Measurements from ENCODE around the gene GLB1L3. TPM values are rescaled to one million over a fixed set of nuclear protein-coding genes. Genes with fewer than 3 reads are reported as not detected.

The GLB1L3 gene
- total RNA-seq, 1 donor from 2014 or later, result not detected

DNA sequence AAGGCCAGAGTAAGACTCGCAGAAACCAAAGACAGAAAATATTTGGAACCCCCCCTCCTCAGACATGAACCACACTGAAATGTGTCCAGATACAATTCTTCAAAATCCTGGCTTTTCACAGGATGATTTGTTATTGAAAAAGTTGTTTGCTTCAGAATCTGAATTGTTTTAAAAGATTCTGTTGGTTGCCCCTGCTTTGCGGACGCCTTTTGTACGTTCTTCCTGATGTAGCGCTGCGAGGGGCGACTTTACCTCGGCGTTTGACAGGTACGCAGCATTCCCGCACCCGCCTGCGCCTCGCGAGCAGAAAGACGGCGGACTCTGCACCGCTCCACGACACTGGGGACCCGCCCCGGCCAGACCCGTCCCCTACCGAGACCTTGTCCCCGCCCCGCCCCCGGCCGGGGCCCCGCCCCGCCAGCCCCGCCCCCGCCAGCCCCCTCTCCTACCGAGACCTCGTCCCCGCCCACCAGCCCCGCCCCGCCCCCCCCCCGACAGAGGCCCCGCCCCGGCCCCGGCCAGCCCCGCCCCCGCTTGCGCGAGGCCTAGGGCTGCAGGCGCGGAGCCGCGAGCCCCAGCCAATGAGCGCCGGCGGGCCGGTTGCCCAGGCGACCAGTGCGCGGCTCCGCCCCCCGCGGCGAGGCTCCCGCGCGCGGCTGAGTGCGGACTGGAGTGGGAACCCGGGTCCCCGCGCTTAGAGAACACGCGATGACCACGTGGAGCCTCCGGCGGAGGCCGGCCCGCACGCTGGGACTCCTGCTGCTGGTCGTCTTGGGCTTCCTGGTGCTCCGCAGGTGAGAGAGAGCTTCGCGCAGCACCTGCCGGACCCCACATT, 55.4 kb downstream of the GLB1L3 start, which contains the start of gene GLB1L2:
Gene GLB1L2, plus strand, starts transcription at position 635 of the 835 bp plus-strand sequence. Its CDS starts 74 bp downstream, at position 709.
- Histone ChIP-seq H3K4me1 (peaks cover 8% of the 10 kb centered on the region), H3K9ac (no peak within 1 kb of the TSS), H3K9me3 (ENCODE audit: low read depth) (no peaks in the 10 kb centered on the region), H3K79me2 (ENCODE audit: low read depth) (no peaks in the 10 kb centered on the region), H3K27me3 (peaks cover 75% of the 10 kb centered on the region), H2AFZ (replicated peaks) (peak within 1 kb of the TSS; percentile 85), H3K36me3 (no peaks in the 10 kb centered on the region), H4K20me1 (ENCODE audit: low read depth) (peaks cover 14% of the 10 kb centered on the region), H3K27ac (no peak within 1 kb of the TSS), H3K4me3 (peak within 1 kb of the TSS; percentile 66), H3K4me2 (peak within 1 kb of the TSS; percentile 94), H3F3A (ENCODE audit: low read depth) (peaks cover 16% of the 10 kb centered on the region)
- Mint-ChIP-seq H3K4me1 (peaks cover 22% of the 10 kb centered on the region), H3K4me3 (peak within 1 kb of the TSS; percentile 87), H3K27me3 (ENCODE audit: insufficient read depth, low read depth) (peaks cover 22% of the 10 kb centered on the region), H3K9me3 (peaks cover 6% of the 10 kb centered on the region), H3K27ac (no peak within 1 kb of the TSS), H3K36me3 (peaks cover 7% of the 10 kb centered on the region)
- TF ChIP-seq EZH2phosphoT487 (IDR thresholded peaks at IDR 0.05) (peak; percentile 57), EZH2 (IDR thresholded peaks at IDR 0.05) (peak; percentile 41), CTCF (IDR thresholded peaks at IDR 0.05) (no peak)
- DNase-seq (ENCODE audit: low spot score), result peak; percentile 91

- Mint-ChIP-seq H3K36me3 (peaks cover 10% of the 10 kb centered on the region), H3K27me3 (ENCODE audit: insufficient read depth, low read depth) (peaks cover 22% of the 10 kb centered on the region), H3K9me3 (peaks cover 6% of the 10 kb centered on the region), H3K4me3 (peak overlapping the region; percentile 85), H3K4me1 (peaks cover 22% of the 10 kb centered on the region), H3K27ac (no peak overlapping the region)
- peak overlapping the region; percentile 66 for H3K4me3 ChIP-seq
- peaks cover 75% of the 10 kb centered on the region for H3K27me3 ChIP-seq
- peaks cover 8% of the 10 kb centered on the region for H3K4me1 ChIP-seq
- H3K79me2 ChIP-seq (ENCODE audit: low read depth), result no peaks in the 10 kb centered on the region
- peak overlapping the region; percentile 94 for H3K4me2 ChIP-seq
- no peaks in the 10 kb centered on the region for H3K36me3 ChIP-seq
- H2AFZ ChIP-seq (replicated peaks), result peak overlapping the region; percentile 85
- TF ChIP-seq EZH2phosphoT487 (IDR thresholded peaks at IDR 0.05), result no peak
- TF ChIP-seq EZH2 (IDR thresholded peaks at IDR 0.05), result no peak
- peak; percentile 28 for TF ChIP-seq CTCF (IDR thresholded peaks at IDR 0.05)
- H3F3A ChIP-seq (ENCODE audit: low read depth), result peaks cover 16% of the 10 kb centered on the region
- H4K20me1 ChIP-seq (ENCODE audit: low read depth), result peaks cover 14% of the 10 kb centered on the region
- DNase-seq (ENCODE audit: low spot score), result peak; percentile 75
- no peaks in the 10 kb centered on the region for H3K9me3 ChIP-seq (ENCODE audit: low read depth)
- no peak overlapping the region for H3K27ac ChIP-seq
- no peak overlapping the region for H3K9ac ChIP-seq
Observed at GRCh38 chr11:134332189-134332631, 56.0 kb downstream of the GLB1L3 start.

GRCh38 chr11:134332782-134333181, 56.6 kb downstream of the GLB1L3 start:
- Mint-ChIP-seq H3K27ac (no peak overlapping the region), H3K4me1 (peaks cover 22% of the 10 kb centered on the region), H3K27me3 (ENCODE audit: insufficient read depth, low read depth) (peaks cover 22% of the 10 kb centered on the region), H3K36me3 (peaks cover 10% of the 10 kb centered on the region), H3K4me3 (peak overlapping the region; percentile 85), H3K9me3 (peaks cover 6% of the 10 kb centered on the region)
- no peak for DNase-seq (ENCODE audit: low spot score)
- no peaks in the 10 kb centered on the region for H3K36me3 ChIP-seq
- H3K4me2 ChIP-seq, result peak overlapping the region; percentile 94
- no peak overlapping the region for H3K9ac ChIP-seq
- no peaks in the 10 kb centered on the region for H3K9me3 ChIP-seq (ENCODE audit: low read depth)
- peaks cover 16% of the 10 kb centered on the region for H3F3A ChIP-seq (ENCODE audit: low read depth)
- H3K4me3 ChIP-seq, result peak overlapping the region; percentile 66
- H3K79me2 ChIP-seq (ENCODE audit: low read depth), result no peaks in the 10 kb centered on the region
- no peak for TF ChIP-seq CTCF (IDR thresholded peaks at IDR 0.05)
- TF ChIP-seq EZH2phosphoT487 (IDR thresholded peaks at IDR 0.05), result no peak
- no peak for TF ChIP-seq EZH2 (IDR thresholded peaks at IDR 0.05)
- H3K27me3 ChIP-seq, result peaks cover 75% of the 10 kb centered on the region
- H4K20me1 ChIP-seq (ENCODE audit: low read depth), result peaks cover 14% of the 10 kb centered on the region
- no peak overlapping the region for H2AFZ ChIP-seq (replicated peaks)
- H3K4me1 ChIP-seq, result peaks cover 8% of the 10 kb centered on the region
- no peak overlapping the region for H3K27ac ChIP-seq

Measured in neural progenitor cell (in vitro differentiated cells).